Subcutaneous abdominal adipose tissue (tissue), 5 donors: ENCODE results near the gene RPS10.

Experiments used
- H3K27ac ChIP-seq: one replicate; pipeline ENCODE4 v1.7.0; 2013; ENCODE audit warnings: low read depth, mild to moderate bottlenecking, inconsistent platforms, low read length, moderate library complexity
- H3K27me3 ChIP-seq, 5 donors: one replicate each; pipeline ENCODE4 v1.7.0; 2013; ENCODE audit warnings: low read length in 5 of 5, inconsistent platforms in 1 of 5; ENCODE audit not compliant: control insufficient read depth in 5 of 5, insufficient read depth in 4 of 5
- H3K36me3 ChIP-seq, 5 donors: one replicate each; pipeline ENCODE4 v1.7.0; 2013; ENCODE audit warnings: low read length in 5 of 5; ENCODE audit not compliant: control insufficient read depth in 5 of 5, insufficient read depth in 5 of 5
- H3K4me1 ChIP-seq, 5 donors: one replicate each; pipeline ENCODE4 v1.7.0; 2013; ENCODE audit warnings: low read length in 5 of 5, mild to moderate bottlenecking in 3 of 5, moderate library complexity in 1 of 5; ENCODE audit not compliant: control insufficient read depth in 5 of 5, insufficient read depth in 5 of 5
- H3K4me3 ChIP-seq, 5 donors: one replicate each; pipeline ENCODE4 v1.7.0; 2013; ENCODE audit warnings: low read length in 5 of 5, low read depth in 1 of 5
- H3K9ac ChIP-seq, 5 donors: one replicate each; pipeline ENCODE4 v1.7.0; 2013; ENCODE audit warnings: low read length in 5 of 5, mild to moderate bottlenecking in 4 of 5, moderate library complexity in 3 of 5
- H3K9me3 ChIP-seq, 5 donors: one replicate each; pipeline ENCODE4 v1.7.0; 2013; ENCODE audit warnings: low read length in 5 of 5; ENCODE audit not compliant: control insufficient read depth in 5 of 5
- donor health status: healthy.
- donor health status: healthy.
- donor health status: healthy.
- donor health status: healthy.
- donor health status: healthy.

Gene RPS10

GRCh38 chr6:34451192-34451591 is 25.3 kb upstream of the RPS10 start:
- Histone ChIP-seq H3K4me3 (no peak overlapping the region), H3K9me3 (peaks cover 0 to 9% (median 6%) of the 10 kb centered on the region in 5 donors), H3K4me1 (no peaks in the 10 kb centered on the region), H3K9ac (no peak overlapping the region), H3K27me3 (peaks cover 0 to 4% (median 0%) of the 10 kb centered on the region in 5 donors), H3K36me3 (no peaks in the 10 kb centered on the region), H3K27ac (no peak overlapping the region)

DNA sequence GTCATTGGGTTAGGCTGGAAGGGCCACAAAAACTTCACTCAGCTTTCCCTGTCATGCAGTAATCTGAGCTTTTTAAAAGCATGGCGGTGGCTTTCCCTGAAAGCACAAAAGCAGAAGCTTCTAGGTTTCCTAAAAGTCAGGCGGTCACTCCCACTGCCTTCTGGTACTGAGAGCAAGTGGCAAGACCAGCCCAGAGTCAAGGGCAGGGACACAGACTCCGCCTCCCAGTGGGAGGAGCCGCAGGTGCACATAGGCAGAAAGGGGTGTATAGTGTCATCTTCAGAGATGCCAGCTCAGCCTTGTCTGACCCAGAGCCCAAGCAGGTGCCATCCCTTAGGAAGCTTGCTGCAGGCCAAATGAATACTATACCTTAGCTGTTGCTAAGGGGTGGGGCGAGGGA is 22.0 kb upstream of the RPS10 start:
- peaks cover 0 to 6% (median 0%) of the 10 kb centered on the region in 5 donors for H3K27me3 ChIP-seq
- H3K4me3 ChIP-seq, result no peak overlapping the region
- H3K4me1 ChIP-seq, result no peaks in the 10 kb centered on the region
- H3K9ac ChIP-seq, result no peak overlapping the region
- no peak overlapping the region for H3K27ac ChIP-seq
- no peaks in the 10 kb centered on the region for H3K36me3 ChIP-seq
- H3K9me3 ChIP-seq, result peaks cover 0 to 9% (median 6%) of the 10 kb centered on the region in 5 donors

DNA sequence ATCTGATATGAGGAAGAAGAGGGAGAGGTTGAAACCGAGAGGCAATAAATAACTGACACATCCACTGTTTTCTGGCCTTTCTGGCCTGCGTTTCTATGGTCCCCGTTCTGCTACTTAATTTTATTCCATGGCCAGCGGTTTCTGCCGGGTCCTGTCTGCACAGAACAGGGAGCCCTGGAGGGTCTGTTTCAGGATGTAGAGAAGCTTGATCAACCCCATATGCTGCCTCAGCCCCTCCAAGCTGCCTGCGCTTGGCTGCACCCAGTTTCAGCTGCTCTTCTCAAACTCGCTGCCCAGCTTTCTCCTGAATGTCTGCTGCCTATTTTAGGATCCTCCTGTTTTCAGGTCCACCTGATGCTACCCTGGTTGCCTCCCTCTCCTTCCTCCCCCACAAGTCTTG is 21.5 kb upstream of the RPS10 start:
- H3K9ac ChIP-seq, result no peak overlapping the region
- no peaks in the 10 kb centered on the region for H3K4me1 ChIP-seq
- peaks cover 0 to 6% (median 0%) of the 10 kb centered on the region in 5 donors for H3K27me3 ChIP-seq
- no peaks in the 10 kb centered on the region for H3K36me3 ChIP-seq
- H3K4me3 ChIP-seq, result no peak overlapping the region
- no peak overlapping the region for H3K27ac ChIP-seq
- peaks cover 0 to 9% (median 6%) of the 10 kb centered on the region in 5 donors for H3K9me3 ChIP-seq

DNA sequence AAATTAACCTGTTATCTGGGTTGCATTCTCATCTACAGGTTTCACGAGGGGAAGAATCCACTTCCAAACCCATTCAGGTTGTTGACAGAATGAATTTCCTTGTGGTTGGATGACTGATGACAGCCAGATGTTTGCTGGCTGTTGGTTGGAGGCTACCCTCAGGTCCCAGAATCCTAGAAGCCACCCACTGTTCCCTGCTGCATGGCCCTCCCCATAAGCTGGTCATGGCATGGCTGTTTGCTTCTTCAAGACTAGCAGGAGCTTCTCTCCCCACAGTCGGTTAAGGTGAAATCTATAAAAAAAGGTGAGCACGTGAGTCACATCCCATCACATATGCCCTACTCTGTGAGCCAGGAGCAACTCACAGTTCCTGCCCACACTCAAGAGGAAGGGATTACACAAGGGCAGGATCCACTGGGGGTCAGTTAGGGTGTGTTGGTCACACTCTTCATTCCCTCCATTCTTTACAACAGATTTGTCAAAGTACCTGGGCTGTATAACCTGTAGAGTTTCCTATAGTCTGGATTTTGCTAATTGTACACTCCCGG is 19.5 kb upstream of the RPS10 start:
- no peaks in the 10 kb centered on the region for H3K9me3 ChIP-seq
- peaks cover 0 to 6% (median 0%) of the 10 kb centered on the region in 5 donors for H3K27me3 ChIP-seq
- no peak overlapping the region for H3K4me3 ChIP-seq
- H3K27ac ChIP-seq, result no peak overlapping the region
- H3K4me1 ChIP-seq, result no peaks in the 10 kb centered on the region
- no peaks in the 10 kb centered on the region for H3K36me3 ChIP-seq
- H3K9ac ChIP-seq, result no peak overlapping the region

- H3K9me3 ChIP-seq, result no peaks in the 10 kb centered on the region
- peaks cover 0 to 2% (median 0%) of the 10 kb centered on the region in 5 donors for H3K27me3 ChIP-seq
- H3K36me3 ChIP-seq, result no peaks in the 10 kb centered on the region
- H3K27ac ChIP-seq, result no peak overlapping the region
- no peak overlapping the region for H3K4me3 ChIP-seq
- no peak overlapping the region for H3K9ac ChIP-seq
- no peaks in the 10 kb centered on the region for H3K4me1 ChIP-seq
These were observed 15.7 kb upstream of the RPS10 start for GRCh38 chr6:34441526-34441925.

GRCh38 chr6:34439442-34439841 is 13.6 kb upstream of the RPS10 start:
- Histone ChIP-seq H3K9me3 (no peaks in the 10 kb centered on the region), H3K4me3 (no peak overlapping the region), H3K9ac (no peak overlapping the region), H3K36me3 (no peaks in the 10 kb centered on the region), H3K27ac (no peak overlapping the region), H3K27me3 (no peaks in the 10 kb centered on the region), H3K4me1 (no peaks in the 10 kb centered on the region)

- H3K27ac ChIP-seq, result no peak overlapping the region
- H3K27me3 ChIP-seq, result no peaks in the 10 kb centered on the region
- H3K9ac ChIP-seq, result no peak overlapping the region
- no peaks in the 10 kb centered on the region for H3K36me3 ChIP-seq
- H3K4me1 ChIP-seq, result no peaks in the 10 kb centered on the region
- H3K9me3 ChIP-seq, result no peaks in the 10 kb centered on the region
- H3K4me3 ChIP-seq, result no peak overlapping the region
These were observed 12.8 kb upstream of the RPS10 start for GRCh38 chr6:34438705-34439104.

DNA sequence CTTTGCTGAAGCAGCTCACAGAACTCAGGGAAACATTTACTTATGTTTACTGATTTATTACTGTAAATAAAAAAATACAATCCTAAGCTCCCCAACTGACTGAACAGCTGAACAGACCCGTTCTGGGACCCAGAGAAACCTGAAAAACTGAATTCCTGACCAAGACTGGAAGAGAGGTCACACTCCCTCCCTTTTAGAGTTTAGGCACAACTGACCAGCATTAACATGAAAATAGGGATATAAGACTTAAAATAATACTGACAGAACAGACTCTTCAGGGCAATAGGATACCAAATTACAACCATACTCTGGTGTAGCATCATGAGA is 11.7 kb upstream of the RPS10 start:
- Histone ChIP-seq H3K4me1 (no peaks in the 10 kb centered on the region), H3K9ac (no peak overlapping the region), H3K4me3 (no peak overlapping the region), H3K9me3 (no peaks in the 10 kb centered on the region), H3K36me3 (no peaks in the 10 kb centered on the region), H3K27me3 (no peaks in the 10 kb centered on the region), H3K27ac (no peak overlapping the region)

- H3K36me3 ChIP-seq, result no peaks in the 10 kb centered on the region
- no peaks in the 10 kb centered on the region for H3K4me1 ChIP-seq
- no peaks in the 10 kb centered on the region for H3K27me3 ChIP-seq
- H3K9ac ChIP-seq, result no peak overlapping the region
- H3K27ac ChIP-seq, result no peak overlapping the region
- no peaks in the 10 kb centered on the region for H3K9me3 ChIP-seq
- no peak overlapping the region for H3K4me3 ChIP-seq
These were observed 11.2 kb upstream of the RPS10 start for GRCh38 chr6:34436803-34437643.

DNA sequence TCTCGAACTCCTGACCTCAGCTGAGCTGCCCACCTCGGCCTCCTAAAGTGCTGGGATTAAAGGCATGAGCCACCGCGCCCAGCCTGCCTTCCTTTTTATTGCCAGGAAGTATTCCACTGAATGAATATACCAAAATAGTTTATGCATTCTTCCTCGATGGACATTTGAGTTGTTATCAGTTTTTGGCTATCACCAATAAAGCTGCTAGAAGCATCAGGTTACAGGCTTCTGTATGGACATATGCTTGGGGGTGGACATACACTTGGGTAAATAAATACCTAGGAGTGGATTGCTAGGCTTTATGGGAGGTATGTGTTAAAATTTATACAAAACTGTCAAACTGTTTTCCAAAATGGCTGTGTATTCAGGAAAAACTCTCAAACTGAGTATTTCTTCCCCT is 10.0 kb upstream of the RPS10 start:
- Histone ChIP-seq H3K9me3 (no peaks in the 10 kb centered on the region), H3K4me3 (no peak overlapping the region)

More for the DNA sequence above, 10.0 kb upstream of the RPS10 start:
- H3K9ac ChIP-seq, result no peak overlapping the region
- H3K36me3 ChIP-seq, result no peaks in the 10 kb centered on the region
- H3K27ac ChIP-seq, result no peak overlapping the region
- H3K27me3 ChIP-seq, result no peaks in the 10 kb centered on the region
- no peaks in the 10 kb centered on the region for H3K4me1 ChIP-seq
